K562 (cell line): ENCODE measurements around the gene POFUT2. TPM values are rescaled to one million over a fixed set of nuclear protein-coding genes. Genes with fewer than 3 reads are reported as not detected.
A peak's percentile ranks its signal among the peaks of the same experiment; 100 is the strongest.

Source experiments
- CTBP1 ChIP-seq: fragments of 450-650 bp; IDR thresholded peaks from 2 replicates; pipeline ENCODE4 v1.6.1; 2016; ENCODE audit warnings: borderline replicate concordance
- DPF2 ChIP-seq: fragments of 450-650 bp; IDR thresholded peaks from 2 replicates; pipeline ENCODE4 v1.6.1; 2016
- E2F4 ChIP-seq: sonication (generic); formaldehyde crosslinking; IDR thresholded peaks from 2 replicates; pipeline ENCODE4 v1.8.0; 2022; ENCODE audit warnings: mild to moderate bottlenecking, low read depth, missing genetic modification reagents
- RNF2 ChIP-seq: sonication (generic); IDR thresholded peaks from 2 replicates; pipeline ENCODE4 v1.6.1; 2016
- ZNF75A ChIP-seq: fragments of 450-650 bp; formaldehyde crosslinking; IDR thresholded peaks from 2 replicates; pipeline ENCODE4 v1.4.0; 2020; ENCODE audit warnings: mild to moderate bottlenecking
- polyA plus RNA-seq, 8 experiments: library from polyadenylated mRNA; depleted of rRNA in 4 of 8; stranded (reverse) in 5 of 8; unstranded in 3 of 8; fragments of >200 nt; fragmentation: Nextera tagmentation in 2 of 8; fragmentation: Illumina TruSeq in 1 of 8; extraction: Ambion mirVana in 2 of 8; extraction: Trizol in 1 of 8; gene quantifications; 2 replicates each; pipeline versions ENCODE4 v1.2.1 to v1.2.3, GENCODE V29; 2011 to 2014; ENCODE audit warnings: inconsistent platforms in 1 of 8, missing spikeins in 1 of 8
- total RNA-seq, 7 experiments: library from RNA; depleted of rRNA in 6 of 7; stranded (reverse); fragments of >200 nt in 6 of 7; fragmentation: Illumina TruSeq in 2 of 7; extraction: Trizol in 2 of 7; gene quantifications; 2 replicates each; pipeline versions ENCODE4 v1.2.1 to v1.2.3, GENCODE V29; 2011 to 2021; ENCODE audit warnings: low replicate concordance in 1 of 7
- TF ChIP-seq, protein P1 (sequence below): fragments of 450-650 bp; IDR thresholded peaks from 2 replicates; pipeline ENCODE4 v1.6.1; 2016; ENCODE audit warnings: mild to moderate bottlenecking, moderate library complexity
- TF ChIP-seq, protein P2 (sequence below): fragments of 250-450 bp; sonication (Bioruptor Pico); IDR thresholded peaks from 2 replicates; pipeline ENCODE4 v1.4.0; 2020; ENCODE audit warnings: mild to moderate bottlenecking
- TF ChIP-seq, protein P3 (sequence below): sonication (generic); formaldehyde crosslinking; IDR thresholded peaks from 2 replicates; pipeline ENCODE4 v1.8.0; 2022; ENCODE audit warnings: mild to moderate bottlenecking, missing genetic modification reagents, borderline replicate concordance
- TF ChIP-seq, protein P4 (sequence below), 2 experiments: fragments of 250-450 bp in 1 of 2; fragments of 450-650 bp in 1 of 2; sonication (Bioruptor Pico) in 1 of 2; IDR thresholded peaks; 2 replicates each; pipeline versions ENCODE4 v1.6.1 to v1.8.0; 2016 to 2021; ENCODE audit warnings: mild to moderate bottlenecking in 2 of 2, moderate library complexity in 2 of 2, missing compliant biosample characterization in 1 of 2, missing genetic modification characterization in 1 of 2

POFUT2 gene
- total and polyA plus RNA-seq, 9 of the 15 experiments (the other 6 are each of a cell fraction or from before 2014, with no cell fraction given) = 1.1 to 24.2 (median 11.0) TPM

DNA sequence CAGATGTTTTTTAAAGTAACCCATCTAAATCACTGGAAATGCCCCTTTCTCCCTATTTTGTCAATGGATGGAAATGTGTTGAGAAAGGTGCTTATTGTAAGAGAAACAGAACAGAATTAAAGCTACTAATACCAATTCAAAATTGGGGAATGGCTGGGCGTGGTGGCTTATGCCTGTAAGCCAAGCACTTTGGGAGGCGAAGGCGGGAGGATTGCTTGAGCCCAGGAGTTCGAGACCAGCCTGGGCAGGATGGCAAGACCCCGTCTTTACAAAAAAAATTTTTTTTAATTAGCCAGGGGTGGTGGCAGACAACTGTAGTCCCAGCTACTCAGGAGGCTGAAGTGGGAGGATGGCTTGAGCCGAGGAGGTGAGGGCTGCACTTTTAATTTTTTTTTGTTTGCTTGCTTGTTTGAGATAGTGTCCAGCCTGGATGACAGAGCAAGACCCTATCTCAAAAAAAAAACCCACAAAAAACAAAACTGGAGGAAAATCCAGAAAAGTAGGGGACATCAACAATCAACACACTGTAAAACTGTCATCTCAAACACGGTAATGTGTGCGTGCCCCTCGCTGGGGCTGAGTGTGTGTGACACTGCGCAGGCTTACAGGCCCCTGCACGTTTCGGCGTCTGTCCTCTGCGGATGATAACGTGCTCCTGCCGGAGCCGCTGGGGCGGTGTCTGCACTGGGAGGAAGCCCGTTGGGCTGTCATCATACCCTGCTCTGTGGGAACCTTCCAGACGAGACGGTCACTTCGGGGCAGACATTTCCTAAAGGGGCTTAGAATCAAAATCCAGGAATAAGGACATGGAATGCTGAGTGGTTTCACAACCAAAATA, 11.6 kb upstream of the POFUT2 start (continued):
- TF ChIP-seq, protein P1, sequence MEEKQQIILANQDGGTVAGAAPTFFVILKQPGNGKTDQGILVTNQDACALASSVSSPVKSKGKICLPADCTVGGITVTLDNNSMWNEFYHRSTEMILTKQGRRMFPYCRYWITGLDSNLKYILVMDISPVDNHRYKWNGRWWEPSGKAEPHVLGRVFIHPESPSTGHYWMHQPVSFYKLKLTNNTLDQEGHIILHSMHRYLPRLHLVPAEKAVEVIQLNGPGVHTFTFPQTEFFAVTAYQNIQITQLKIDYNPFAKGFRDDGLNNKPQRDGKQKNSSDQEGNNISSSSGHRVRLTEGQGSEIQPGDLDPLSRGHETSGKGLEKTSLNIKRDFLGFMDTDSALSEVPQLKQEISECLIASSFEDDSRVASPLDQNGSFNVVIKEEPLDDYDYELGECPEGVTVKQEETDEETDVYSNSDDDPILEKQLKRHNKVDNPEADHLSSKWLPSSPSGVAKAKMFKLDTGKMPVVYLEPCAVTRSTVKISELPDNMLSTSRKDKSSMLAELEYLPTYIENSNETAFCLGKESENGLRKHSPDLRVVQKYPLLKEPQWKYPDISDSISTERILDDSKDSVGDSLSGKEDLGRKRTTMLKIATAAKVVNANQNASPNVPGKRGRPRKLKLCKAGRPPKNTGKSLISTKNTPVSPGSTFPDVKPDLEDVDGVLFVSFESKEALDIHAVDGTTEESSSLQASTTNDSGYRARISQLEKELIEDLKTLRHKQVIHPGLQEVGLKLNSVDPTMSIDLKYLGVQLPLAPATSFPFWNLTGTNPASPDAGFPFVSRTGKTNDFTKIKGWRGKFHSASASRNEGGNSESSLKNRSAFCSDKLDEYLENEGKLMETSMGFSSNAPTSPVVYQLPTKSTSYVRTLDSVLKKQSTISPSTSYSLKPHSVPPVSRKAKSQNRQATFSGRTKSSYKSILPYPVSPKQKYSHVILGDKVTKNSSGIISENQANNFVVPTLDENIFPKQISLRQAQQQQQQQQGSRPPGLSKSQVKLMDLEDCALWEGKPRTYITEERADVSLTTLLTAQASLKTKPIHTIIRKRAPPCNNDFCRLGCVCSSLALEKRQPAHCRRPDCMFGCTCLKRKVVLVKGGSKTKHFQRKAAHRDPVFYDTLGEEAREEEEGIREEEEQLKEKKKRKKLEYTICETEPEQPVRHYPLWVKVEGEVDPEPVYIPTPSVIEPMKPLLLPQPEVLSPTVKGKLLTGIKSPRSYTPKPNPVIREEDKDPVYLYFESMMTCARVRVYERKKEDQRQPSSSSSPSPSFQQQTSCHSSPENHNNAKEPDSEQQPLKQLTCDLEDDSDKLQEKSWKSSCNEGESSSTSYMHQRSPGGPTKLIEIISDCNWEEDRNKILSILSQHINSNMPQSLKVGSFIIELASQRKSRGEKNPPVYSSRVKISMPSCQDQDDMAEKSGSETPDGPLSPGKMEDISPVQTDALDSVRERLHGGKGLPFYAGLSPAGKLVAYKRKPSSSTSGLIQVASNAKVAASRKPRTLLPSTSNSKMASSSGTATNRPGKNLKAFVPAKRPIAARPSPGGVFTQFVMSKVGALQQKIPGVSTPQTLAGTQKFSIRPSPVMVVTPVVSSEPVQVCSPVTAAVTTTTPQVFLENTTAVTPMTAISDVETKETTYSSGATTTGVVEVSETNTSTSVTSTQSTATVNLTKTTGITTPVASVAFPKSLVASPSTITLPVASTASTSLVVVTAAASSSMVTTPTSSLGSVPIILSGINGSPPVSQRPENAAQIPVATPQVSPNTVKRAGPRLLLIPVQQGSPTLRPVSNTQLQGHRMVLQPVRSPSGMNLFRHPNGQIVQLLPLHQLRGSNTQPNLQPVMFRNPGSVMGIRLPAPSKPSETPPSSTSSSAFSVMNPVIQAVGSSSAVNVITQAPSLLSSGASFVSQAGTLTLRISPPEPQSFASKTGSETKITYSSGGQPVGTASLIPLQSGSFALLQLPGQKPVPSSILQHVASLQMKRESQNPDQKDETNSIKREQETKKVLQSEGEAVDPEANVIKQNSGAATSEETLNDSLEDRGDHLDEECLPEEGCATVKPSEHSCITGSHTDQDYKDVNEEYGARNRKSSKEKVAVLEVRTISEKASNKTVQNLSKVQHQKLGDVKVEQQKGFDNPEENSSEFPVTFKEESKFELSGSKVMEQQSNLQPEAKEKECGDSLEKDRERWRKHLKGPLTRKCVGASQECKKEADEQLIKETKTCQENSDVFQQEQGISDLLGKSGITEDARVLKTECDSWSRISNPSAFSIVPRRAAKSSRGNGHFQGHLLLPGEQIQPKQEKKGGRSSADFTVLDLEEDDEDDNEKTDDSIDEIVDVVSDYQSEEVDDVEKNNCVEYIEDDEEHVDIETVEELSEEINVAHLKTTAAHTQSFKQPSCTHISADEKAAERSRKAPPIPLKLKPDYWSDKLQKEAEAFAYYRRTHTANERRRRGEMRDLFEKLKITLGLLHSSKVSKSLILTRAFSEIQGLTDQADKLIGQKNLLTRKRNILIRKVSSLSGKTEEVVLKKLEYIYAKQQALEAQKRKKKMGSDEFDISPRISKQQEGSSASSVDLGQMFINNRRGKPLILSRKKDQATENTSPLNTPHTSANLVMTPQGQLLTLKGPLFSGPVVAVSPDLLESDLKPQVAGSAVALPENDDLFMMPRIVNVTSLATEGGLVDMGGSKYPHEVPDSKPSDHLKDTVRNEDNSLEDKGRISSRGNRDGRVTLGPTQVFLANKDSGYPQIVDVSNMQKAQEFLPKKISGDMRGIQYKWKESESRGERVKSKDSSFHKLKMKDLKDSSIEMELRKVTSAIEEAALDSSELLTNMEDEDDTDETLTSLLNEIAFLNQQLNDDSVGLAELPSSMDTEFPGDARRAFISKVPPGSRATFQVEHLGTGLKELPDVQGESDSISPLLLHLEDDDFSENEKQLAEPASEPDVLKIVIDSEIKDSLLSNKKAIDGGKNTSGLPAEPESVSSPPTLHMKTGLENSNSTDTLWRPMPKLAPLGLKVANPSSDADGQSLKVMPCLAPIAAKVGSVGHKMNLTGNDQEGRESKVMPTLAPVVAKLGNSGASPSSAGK = 0 out of 2 replicates have a peak, but pooled peaks have one; percentile 62
- TF ChIP-seq E2F4 (CRISPR knock-in tag) (no peak), DPF2 (peak; percentile 85), CTBP1 (peak; percentile 68; the same call in 1 of the 2 replicates), ZNF75A (CRISPR knock-in tag) (no peak), RNF2 (peak; percentile 24; the same call in 1 of the 2 replicates)
- TF ChIP-seq, protein P2, sequence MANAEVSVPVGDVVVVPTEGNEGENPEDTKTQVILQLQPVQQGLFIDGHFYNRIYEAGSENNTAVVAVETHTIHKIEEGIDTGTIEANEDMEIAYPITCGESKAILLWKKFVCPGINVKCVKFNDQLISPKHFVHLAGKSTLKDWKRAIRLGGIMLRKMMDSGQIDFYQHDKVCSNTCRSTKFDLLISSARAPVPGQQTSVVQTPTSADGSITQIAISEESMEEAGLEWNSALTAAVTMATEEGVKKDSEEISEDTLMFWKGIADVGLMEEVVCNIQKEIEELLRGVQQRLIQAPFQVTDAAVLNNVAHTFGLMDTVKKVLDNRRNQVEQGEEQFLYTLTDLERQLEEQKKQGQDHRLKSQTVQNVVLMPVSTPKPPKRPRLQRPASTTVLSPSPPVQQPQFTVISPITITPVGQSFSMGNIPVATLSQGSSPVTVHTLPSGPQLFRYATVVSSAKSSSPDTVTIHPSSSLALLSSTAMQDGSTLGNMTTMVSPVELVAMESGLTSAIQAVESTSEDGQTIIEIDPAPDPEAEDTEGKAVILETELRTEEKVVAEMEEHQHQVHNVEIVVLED = peak; percentile 56
- TF ChIP-seq, protein P3, sequence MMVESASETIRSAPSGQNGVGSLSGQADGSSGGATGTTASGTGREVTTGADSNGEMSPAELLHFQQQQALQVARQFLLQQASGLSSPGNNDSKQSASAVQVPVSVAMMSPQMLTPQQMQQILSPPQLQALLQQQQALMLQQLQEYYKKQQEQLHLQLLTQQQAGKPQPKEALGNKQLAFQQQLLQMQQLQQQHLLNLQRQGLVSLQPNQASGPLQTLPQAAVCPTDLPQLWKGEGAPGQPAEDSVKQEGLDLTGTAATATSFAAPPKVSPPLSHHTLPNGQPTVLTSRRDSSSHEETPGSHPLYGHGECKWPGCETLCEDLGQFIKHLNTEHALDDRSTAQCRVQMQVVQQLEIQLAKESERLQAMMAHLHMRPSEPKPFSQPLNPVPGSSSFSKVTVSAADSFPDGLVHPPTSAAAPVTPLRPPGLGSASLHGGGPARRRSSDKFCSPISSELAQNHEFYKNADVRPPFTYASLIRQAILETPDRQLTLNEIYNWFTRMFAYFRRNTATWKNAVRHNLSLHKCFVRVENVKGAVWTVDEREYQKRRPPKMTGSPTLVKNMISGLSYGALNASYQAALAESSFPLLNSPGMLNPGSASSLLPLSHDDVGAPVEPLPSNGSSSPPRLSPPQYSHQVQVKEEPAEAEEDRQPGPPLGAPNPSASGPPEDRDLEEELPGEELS (CRISPR knock-in tag) = no peak
- TF ChIP-seq, protein P4, sequence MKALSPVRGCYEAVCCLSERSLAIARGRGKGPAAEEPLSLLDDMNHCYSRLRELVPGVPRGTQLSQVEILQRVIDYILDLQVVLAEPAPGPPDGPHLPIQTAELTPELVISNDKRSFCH (CRISPR knock-in tag; IDR thresholded peaks at IDR 0.05) = no peak
- TF ChIP-seq, protein P4 (tag; IDR thresholded peaks at IDR 0.05) = peak; percentile 86
